Endodermal cell (in vitro differentiated cells): ENCODE measurements around the gene STRN3. TPM values are rescaled to one million over a fixed set of nuclear protein-coding genes. Genes with fewer than 3 reads are reported as not detected.
A peak's percentile ranks its signal among the peaks of the same experiment; 100 is the strongest.

Experiments used
- DNase-seq: peaks from one replicate; pipeline ENCODE4 v3.0.0-alpha.2; 2017
- H3K27ac ChIP-seq: 2 replicates; pipeline ENCODE4 v1.5.1; 2013; ENCODE audit warnings: mild to moderate bottlenecking, low read depth, low read length, moderate library complexity
- H3K27me3 ChIP-seq: 2 replicates; pipeline ENCODE4 v1.6.1; 2013; ENCODE audit warnings: mild to moderate bottlenecking, low read length, moderate library complexity; ENCODE audit not compliant: insufficient read depth, control insufficient read depth, poor library complexity, severe bottlenecking
- H3K36me3 ChIP-seq: 2 replicates; pipeline ENCODE4 v1.7.0; 2013; ENCODE audit warnings: mild to moderate bottlenecking, low read length, moderate library complexity; ENCODE audit not compliant: control insufficient read depth, insufficient read depth
- H3K4me1 ChIP-seq: one replicate; pipeline ENCODE4 v1.7.0; 2013; ENCODE audit warnings: low read length; ENCODE audit not compliant: control insufficient read depth, insufficient read depth
- H3K4me3 ChIP-seq: 2 replicates; pipeline ENCODE4 v1.5.1; 2013; ENCODE audit warnings: mild to moderate bottlenecking, low read length, moderate library complexity
- H3K9ac ChIP-seq: 2 replicates; pipeline ENCODE4 v1.6.1; 2013; ENCODE audit warnings: mild to moderate bottlenecking, low read length, moderate library complexity; ENCODE audit not compliant: poor library complexity, severe bottlenecking; ENCODE audit errors: extremely low read depth
- H3K9me3 ChIP-seq: 2 replicates; pipeline ENCODE4 v1.6.1; 2013; ENCODE audit warnings: mild to moderate bottlenecking, low read length, moderate library complexity; ENCODE audit not compliant: control insufficient read depth
- H3K27ac Mint-ChIP-seq: 2 replicates; pipeline ENCODE4 v1.8.0; 2020; ENCODE audit warnings: mixed read lengths
- H3K27me3 Mint-ChIP-seq: 2 replicates; pipeline ENCODE4 v1.8.0; 2021; ENCODE audit warnings: mild to moderate bottlenecking, mixed read lengths; ENCODE audit not compliant: insufficient read depth
- H3K36me3 Mint-ChIP-seq: 2 replicates; pipeline ENCODE4 v1.8.0; 2020; ENCODE audit warnings: low read depth, mixed read lengths
- H3K4me1 Mint-ChIP-seq: 2 replicates; pipeline ENCODE4 v1.8.0; 2020; ENCODE audit warnings: mixed read lengths
- H3K4me3 Mint-ChIP-seq: 2 replicates; pipeline ENCODE4 v1.8.0; 2020; ENCODE audit warnings: mild to moderate bottlenecking, moderate library complexity, mixed read lengths
- H3K9me3 Mint-ChIP-seq: 2 replicates; pipeline ENCODE4 v1.8.0; 2020; ENCODE audit warnings: mild to moderate bottlenecking, mixed read lengths
- WGBS, 2 experiments: methylation state at CpG; one replicate each; pipeline versions ENCODE4 v1.1.5 to v1.1.7; 2013; ENCODE audit warnings: missing lambda C conversion rate in 2 of 2, mixed read lengths in 1 of 2; ENCODE audit not compliant: insufficient coverage in 1 of 2, insufficient read length in 1 of 2; 5-methylcytosine and 5-hydroxymethylcytosine counted together
- total RNA-seq, 2 donors: library from RNA; stranded (reverse); fragmentation: NEBNext Ultra II Directional in 1 of 2; extraction: Animal tissue kit (Norgen Biotek cat#: 25700) in 1 of 2; gene quantifications; 2 replicates in 1 of 2; 3 replicates in 1 of 2; pipeline ENCODE4 v1.2.1, GENCODE V29; 2021
- TF ChIP-seq, protein P1 (sequence below): fragments of 200-600 bp; sonication (generic); conservative IDR thresholded peaks from 2 replicates; pipeline ENCODE4 v1.5.0; 2021; ENCODE audit warnings: antibody characterized with exemption, mild to moderate bottlenecking

The STRN3 gene
- total RNA-seq, 2 donors from 2014 or later, result 56.5 to 58.9 TPM

- no peaks in the 10 kb centered on the region for H3K27me3 Mint-ChIP-seq
- H3K27ac ChIP-seq, result no peak overlapping the region
Measured at GRCh38 chr14:31013841-31014240, 12.3 kb downstream of the STRN3 start.

GRCh38 chr14:31010935-31011334, 15.2 kb downstream of the STRN3 start:
- Mint-ChIP-seq H3K27me3 (no peaks in the 10 kb centered on the region), H3K27ac (peak overlapping the region; percentile 26), H3K9me3 (peaks cover 2% of the 10 kb centered on the region), H3K36me3 (peaks cover 26% of the 10 kb centered on the region), H3K4me3 (no peak overlapping the region), H3K4me1 (peaks cover 8% of the 10 kb centered on the region)
- Histone ChIP-seq H3K9ac (no peak overlapping the region), H3K9me3 (peaks cover 4% of the 10 kb centered on the region), H3K27me3 (no peaks in the 10 kb centered on the region), H3K4me3 (peak overlapping the region; percentile 23), H3K36me3 (peaks cover 52% of the 10 kb centered on the region), H3K27ac (no peak overlapping the region), H3K4me1 (peaks cover 3% of the 10 kb centered on the region)
- DNase-seq, result no peak
- 91 to 93% methylated on average over 3 of the region's 3 CpGs for WGBS, 2 experiments
- TF ChIP-seq, protein P1, sequence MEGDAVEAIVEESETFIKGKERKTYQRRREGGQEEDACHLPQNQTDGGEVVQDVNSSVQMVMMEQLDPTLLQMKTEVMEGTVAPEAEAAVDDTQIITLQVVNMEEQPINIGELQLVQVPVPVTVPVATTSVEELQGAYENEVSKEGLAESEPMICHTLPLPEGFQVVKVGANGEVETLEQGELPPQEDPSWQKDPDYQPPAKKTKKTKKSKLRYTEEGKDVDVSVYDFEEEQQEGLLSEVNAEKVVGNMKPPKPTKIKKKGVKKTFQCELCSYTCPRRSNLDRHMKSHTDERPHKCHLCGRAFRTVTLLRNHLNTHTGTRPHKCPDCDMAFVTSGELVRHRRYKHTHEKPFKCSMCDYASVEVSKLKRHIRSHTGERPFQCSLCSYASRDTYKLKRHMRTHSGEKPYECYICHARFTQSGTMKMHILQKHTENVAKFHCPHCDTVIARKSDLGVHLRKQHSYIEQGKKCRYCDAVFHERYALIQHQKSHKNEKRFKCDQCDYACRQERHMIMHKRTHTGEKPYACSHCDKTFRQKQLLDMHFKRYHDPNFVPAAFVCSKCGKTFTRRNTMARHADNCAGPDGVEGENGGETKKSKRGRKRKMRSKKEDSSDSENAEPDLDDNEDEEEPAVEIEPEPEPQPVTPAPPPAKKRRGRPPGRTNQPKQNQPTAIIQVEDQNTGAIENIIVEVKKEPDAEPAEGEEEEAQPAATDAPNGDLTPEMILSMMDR, result no peak

More at GRCh38 chr14:31013841-31014240, 12.3 kb downstream of the STRN3 start:
- DNase-seq, result no peak
- WGBS, 2 experiments, result 95 to 96% methylated on average over 3 to 4 of the region's 4 CpGs
- Histone ChIP-seq H3K9ac (no peak overlapping the region), H3K36me3 (peaks cover 44% of the 10 kb centered on the region), H3K4me1 (peaks cover 3% of the 10 kb centered on the region), H3K9me3 (peaks cover 4% of the 10 kb centered on the region), H3K4me3 (no peak overlapping the region), H3K27me3 (no peaks in the 10 kb centered on the region)
- TF ChIP-seq, protein P1, result no peak
- Mint-ChIP-seq H3K9me3 (peaks cover 2% of the 10 kb centered on the region), H3K36me3 (peaks cover 30% of the 10 kb centered on the region), H3K4me3 (no peak overlapping the region), H3K4me1 (peaks cover 8% of the 10 kb centered on the region), H3K27ac (no peak overlapping the region)

DNA sequence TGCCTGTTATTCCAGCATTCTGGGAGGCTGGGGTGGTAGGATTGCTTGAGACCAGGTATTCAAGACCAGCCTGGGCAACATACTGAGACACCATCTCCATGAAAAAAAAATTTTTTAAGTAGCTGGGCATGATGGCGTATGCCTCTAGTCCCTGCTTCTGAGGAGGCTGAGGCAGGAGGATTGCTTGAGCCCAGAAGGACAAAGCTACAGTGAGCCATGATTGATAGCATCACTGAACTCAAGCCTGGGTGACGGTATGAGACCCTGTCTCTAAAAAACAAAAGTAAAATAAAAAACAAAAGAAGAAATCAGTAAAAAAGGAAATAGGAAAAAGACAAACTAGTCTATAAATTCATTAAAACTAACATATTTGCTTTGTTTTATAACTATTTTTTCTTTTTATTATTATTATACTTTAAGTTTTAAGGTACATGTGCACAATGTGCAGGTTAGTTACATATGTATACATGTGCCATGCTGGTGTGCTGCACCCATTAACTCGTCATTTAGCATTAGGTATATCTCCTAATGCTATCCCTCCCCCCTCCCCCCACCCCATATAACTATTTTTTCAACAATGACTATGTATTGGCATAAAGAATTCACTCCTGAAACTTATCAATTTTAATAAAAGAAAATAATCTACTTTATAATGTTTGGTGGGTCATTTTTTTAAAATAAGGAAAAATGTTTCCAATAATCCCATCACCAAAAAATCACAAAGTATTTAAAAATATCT, 16.2 kb downstream of the STRN3 start:
- WGBS, 2 experiments, result 86 to 87% methylated on average over 1 to 3 of the region's 3 CpGs
- H3K27ac ChIP-seq, result no peak overlapping the region

More for the DNA sequence above, 16.2 kb downstream of the STRN3 start:
- H3K9me3 ChIP-seq, result peaks cover 4% of the 10 kb centered on the region
- H3K27ac Mint-ChIP-seq, result no peak overlapping the region
- peaks cover 2% of the 10 kb centered on the region for H3K9me3 Mint-ChIP-seq
- H3K4me1 Mint-ChIP-seq, result peaks cover 10% of the 10 kb centered on the region
- H3K27me3 Mint-ChIP-seq, result no peaks in the 10 kb centered on the region
- H3K36me3 Mint-ChIP-seq, result peaks cover 33% of the 10 kb centered on the region
- no peak overlapping the region for H3K9ac ChIP-seq
- no peak overlapping the region for H3K4me3 Mint-ChIP-seq
- no peaks in the 10 kb centered on the region for H3K27me3 ChIP-seq
- H3K36me3 ChIP-seq, result peaks cover 58% of the 10 kb centered on the region
- H3K4me1 ChIP-seq, result peaks cover 3% of the 10 kb centered on the region
- no peak overlapping the region for H3K4me3 ChIP-seq
- TF ChIP-seq, protein P1, result no peak
- DNase-seq, result no peak
